ENCODE measurements around the gene MCAT. TPM values are rescaled to one million over a fixed set of nuclear protein-coding genes. Genes with fewer than 3 reads are reported as not detected.
A peak's percentile ranks its signal among the peaks of the same experiment; 100 is the strongest.

Gene MCAT
- total and polyA plus RNA-seq, 2 of the 4 experiments (the other 2 are of a cell fraction) = 7.3 to 19.7 TPM

GRCh38 chr22:43113526-43114251 is 29.5 kb downstream of the MCAT start:
- Histone ChIP-seq H3K9me3 (ENCODE audit: control insufficient read depth, insufficient read depth, low read length) (no peaks in the 10 kb centered on the region), H4K91ac (ENCODE audit: insufficient read depth, low read depth, low read length) (no peak overlapping the region), H3K23ac (ENCODE audit: low read depth, low read length) (no peak overlapping the region), H3K79me1 (ENCODE audit: low read depth in 1 of 2, low read length in 2 of 2) (no peaks in the 10 kb centered on the region), H3K36me3 (ENCODE audit: control insufficient read depth, insufficient read depth, low read length) (no peaks in the 10 kb centered on the region), H3K4ac (ENCODE audit: low read depth, low read length) (no peak overlapping the region), H2BK5ac (ENCODE audit: low read depth, low read length, poor library complexity, severe bottlenecking) (no peak overlapping the region), H4K8ac (ENCODE audit: low read depth in 2 of 2, low read length in 2 of 2) (no peak overlapping the region), H2BK20ac (ENCODE audit: low read depth, low read length) (no peak overlapping the region), H4K5ac (ENCODE audit: low read depth, low read length) (no peak overlapping the region), H3K18ac (ENCODE audit: low read depth, low read length) (no peak overlapping the region), H3K4me3 (ENCODE audit: insufficient read depth, low read depth, low read length) (no peak overlapping the region), H2AK9ac (replicated peaks; ENCODE audit: low read depth, low read length, poor library complexity) (no peak overlapping the region), H3K56ac (ENCODE audit: extremely low read depth, insufficient read depth, low read length) (no peak overlapping the region), H3K9me1 (ENCODE audit: insufficient read depth, low read length) (no peaks in the 10 kb centered on the region), H4K20me1 (ENCODE audit: insufficient read depth, low read length) (no peaks in the 10 kb centered on the region), H3K27ac (ENCODE audit: insufficient read depth, low read length) (no peak overlapping the region), H3K27me3 (ENCODE audit: control insufficient read depth, insufficient read depth, low read length) (peaks cover 57% of the 10 kb centered on the region), H3K4me2 (ENCODE audit: low read depth, low read length) (no peak overlapping the region), H3K14ac (replicated peaks; ENCODE audit: low read depth, low read length) (no peak overlapping the region), H2AK5ac (ENCODE audit: low read depth, low read length) (no peak overlapping the region), H3K4me1 (ENCODE audit: control insufficient read depth, insufficient read depth, low read length) (no peaks in the 10 kb centered on the region; the same call in 1 of the 2 replicates), H2BK120ac (ENCODE audit: low read depth, low read length) (no peak overlapping the region), H2AFZ (replicated peaks; ENCODE audit: low read length, poor library complexity) (peak overlapping the region; percentile 35), H2BK15ac (ENCODE audit: low read depth, low read length) (no peak overlapping the region), H3K9ac (ENCODE audit: low read depth, low read length) (no peak overlapping the region)
- POLR2A ChIA-PET (ENCODE audit: unreplicated experiment) = no interaction called here
- CTCF ChIA-PET = no interaction called here
- TF ChIP-seq ELK1 (IDR thresholded peaks at IDR 0.05; ENCODE audit: borderline replicate concordance, low read depth, low read length) = no peak
- TF ChIP-seq CTCF (conservative IDR thresholded peaks at IDR 0.05; ENCODE audit: low read depth, low read length) = no peak
- TF ChIP-seq POLR2A (IDR thresholded peaks at IDR 0.05; ENCODE audit: low read depth, low read length) = no peak
- TF ChIP-seq RAD21 (IDR thresholded peaks at IDR 0.05; ENCODE audit: low read length) = no peak
- TF ChIP-seq CHD1 (IDR thresholded peaks at IDR 0.05; ENCODE audit: low read depth, low read length) = no peak
- no peak for TF ChIP-seq BHLHE40 (IDR thresholded peaks at IDR 0.05; ENCODE audit: low read depth, low read length)
- in situ Hi-C loops (cut with MboI; ENCODE audit: low sequenced_read_pairs) (no loop called here), intact Hi-C loops (cut with micrococcal nuclease) (no loop called here), dilution Hi-C loops (cut with HindIII; ENCODE audit: low sequenced_read_pairs, unreplicated experiment) (no loop called here)
- 68% methylated on average over 4 of the region's 13 CpGs; no CpG with 5 or more reads in 1 of the 2 experiments for WGBS, 2 experiments (ENCODE audit: extremely low coverage in 2 of 2, insufficient read length in 1 of 2)
- DNase-seq (no peak), ATAC-seq (ENCODE audit: low read depth) (no peak)
- BruUV-seq (replicated peaks) = no TSS peak

Measured in IMR-90 (cell line).